ENCODE results near the gene PLCD3.

PLCD3 gene

GRCh38 chr17:45098081-45098868 is 34.0 kb downstream of the PLCD3 start:
- no peak for TF ChIP-seq CTCF (IDR thresholded peaks at IDR 0.05; ENCODE audit: borderline replicate concordance, control extremely low read depth, extremely low read depth, insufficient read depth, missing control alignments)
- in situ Hi-C loops (cut with MboI; ENCODE audit: low sequenced_read_pairs, unreplicated experiment), result no loop called here
- DNase-seq (ENCODE audit: low spot score), result no peak

DNA sequence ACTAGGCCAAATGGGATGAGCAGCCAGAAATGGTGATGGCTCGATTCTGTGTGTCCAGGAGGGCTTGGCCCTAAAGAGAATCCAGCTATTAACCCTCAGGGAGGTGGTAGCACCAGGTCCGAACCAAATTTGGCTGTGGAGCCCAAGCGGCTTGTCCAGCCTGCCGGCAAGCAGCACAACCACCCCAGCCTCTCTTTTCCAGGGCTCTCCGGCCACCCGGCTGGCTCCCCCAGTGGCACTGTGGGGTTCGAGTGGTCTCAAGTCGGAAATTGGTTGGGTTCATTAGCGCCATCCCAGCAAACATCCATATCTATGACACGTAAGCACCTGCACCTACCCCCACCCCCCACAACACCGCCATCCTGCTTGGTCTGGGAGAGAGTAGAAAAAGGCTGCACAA is 35.4 kb downstream of the PLCD3 start:
- TF ChIP-seq CTCF (IDR thresholded peaks at IDR 0.05; ENCODE audit: borderline replicate concordance, control extremely low read depth, extremely low read depth, insufficient read depth, missing control alignments), result no peak
- no peak for DNase-seq (ENCODE audit: low spot score)
- in situ Hi-C loops (cut with MboI; ENCODE audit: low sequenced_read_pairs, unreplicated experiment), result no loop called here

DNA sequence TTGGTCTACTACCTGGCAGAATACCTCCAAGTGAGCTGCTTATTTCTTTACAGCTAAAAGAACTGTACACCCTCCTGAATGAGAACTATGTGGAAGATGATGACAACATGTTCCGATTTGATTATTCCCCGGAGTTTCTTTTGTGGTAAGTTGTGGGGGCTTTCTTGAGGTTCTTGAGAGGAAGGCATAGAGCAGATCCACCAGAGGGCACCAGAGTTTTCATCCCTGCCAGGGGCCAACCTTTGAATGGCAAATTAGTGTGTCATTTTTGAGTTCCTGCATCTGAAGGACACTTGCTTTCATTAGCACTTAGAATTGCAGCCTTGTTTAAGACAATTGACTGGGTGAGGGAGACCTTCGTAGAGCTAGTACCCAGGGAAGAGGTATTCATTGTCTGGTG is 36.2 kb downstream of the PLCD3 start:
- in situ Hi-C loops (cut with MboI; ENCODE audit: low sequenced_read_pairs, unreplicated experiment), result no loop called here
- TF ChIP-seq CTCF (IDR thresholded peaks at IDR 0.05; ENCODE audit: borderline replicate concordance, control extremely low read depth, extremely low read depth, insufficient read depth, missing control alignments), result no peak
- DNase-seq (ENCODE audit: low spot score), result no peak

DNA sequence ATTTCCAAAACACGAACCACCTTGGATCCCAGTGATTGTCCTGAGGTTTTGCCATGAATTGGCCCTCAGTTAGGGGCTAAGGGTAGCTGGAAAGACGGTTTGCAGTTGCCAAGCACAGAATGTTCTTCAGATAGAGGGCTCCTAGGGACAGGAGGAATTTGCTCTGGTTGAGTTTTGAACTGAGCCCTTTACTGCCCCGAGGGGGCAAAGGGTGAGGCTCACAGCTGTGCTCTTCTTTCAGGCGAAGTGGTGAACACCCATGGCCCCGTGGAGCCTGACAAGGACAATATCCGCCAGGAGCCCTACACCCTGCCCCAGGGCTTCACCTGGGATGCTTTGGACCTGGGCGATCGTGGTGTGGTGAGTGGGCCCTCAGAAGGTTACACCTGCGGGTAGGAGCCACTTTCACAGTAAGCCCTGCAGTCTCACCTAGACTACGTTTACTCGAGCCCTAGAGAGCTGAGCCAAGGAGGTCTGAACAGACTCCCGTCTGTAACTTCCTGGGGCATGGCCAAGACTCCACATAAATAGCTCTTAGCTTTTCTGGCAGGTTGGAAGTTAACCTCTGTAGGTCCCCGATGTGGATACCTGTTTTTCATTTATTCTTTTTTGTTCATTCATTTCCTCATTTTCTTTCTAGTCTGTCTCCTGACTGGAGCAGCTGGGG is 38.7 kb downstream of the PLCD3 start:
- DNase-seq (ENCODE audit: low spot score), result no peak
- no peak for TF ChIP-seq CTCF (IDR thresholded peaks at IDR 0.05; ENCODE audit: borderline replicate concordance, control extremely low read depth, extremely low read depth, insufficient read depth, missing control alignments)
- in situ Hi-C loops (cut with MboI; ENCODE audit: low sequenced_read_pairs, unreplicated experiment), result no loop called here

DNA sequence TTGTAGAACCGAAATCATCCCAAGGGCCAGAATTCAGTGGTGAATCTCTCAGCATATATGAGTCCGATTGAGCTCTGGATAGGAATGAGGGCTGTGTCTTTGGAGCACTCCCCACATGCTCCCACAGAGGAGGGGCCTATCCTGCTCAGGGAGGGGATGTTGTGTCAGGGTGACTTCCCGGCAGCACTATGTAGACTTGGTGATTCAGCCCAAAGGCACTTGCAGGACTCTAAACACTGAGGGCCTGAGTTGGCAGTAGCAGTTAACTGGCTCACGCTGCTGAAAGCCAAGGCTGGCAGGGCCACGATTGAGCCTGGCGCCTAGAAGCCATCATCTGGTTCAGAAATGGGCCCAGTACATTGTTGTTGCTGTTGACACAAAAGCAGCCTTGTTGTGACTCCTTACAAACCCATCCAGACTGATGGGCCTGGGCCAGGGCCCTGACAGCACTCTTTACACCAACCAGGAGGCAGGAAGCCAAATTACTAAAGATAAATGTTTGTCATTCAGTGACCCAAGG is 39.3 kb downstream of the PLCD3 start:
- no peak for TF ChIP-seq CTCF (IDR thresholded peaks at IDR 0.05; ENCODE audit: borderline replicate concordance, control extremely low read depth, extremely low read depth, insufficient read depth, missing control alignments)
- in situ Hi-C loops (cut with MboI; ENCODE audit: low sequenced_read_pairs, unreplicated experiment), result no loop called here
- no peak for DNase-seq (ENCODE audit: low spot score)

DNA sequence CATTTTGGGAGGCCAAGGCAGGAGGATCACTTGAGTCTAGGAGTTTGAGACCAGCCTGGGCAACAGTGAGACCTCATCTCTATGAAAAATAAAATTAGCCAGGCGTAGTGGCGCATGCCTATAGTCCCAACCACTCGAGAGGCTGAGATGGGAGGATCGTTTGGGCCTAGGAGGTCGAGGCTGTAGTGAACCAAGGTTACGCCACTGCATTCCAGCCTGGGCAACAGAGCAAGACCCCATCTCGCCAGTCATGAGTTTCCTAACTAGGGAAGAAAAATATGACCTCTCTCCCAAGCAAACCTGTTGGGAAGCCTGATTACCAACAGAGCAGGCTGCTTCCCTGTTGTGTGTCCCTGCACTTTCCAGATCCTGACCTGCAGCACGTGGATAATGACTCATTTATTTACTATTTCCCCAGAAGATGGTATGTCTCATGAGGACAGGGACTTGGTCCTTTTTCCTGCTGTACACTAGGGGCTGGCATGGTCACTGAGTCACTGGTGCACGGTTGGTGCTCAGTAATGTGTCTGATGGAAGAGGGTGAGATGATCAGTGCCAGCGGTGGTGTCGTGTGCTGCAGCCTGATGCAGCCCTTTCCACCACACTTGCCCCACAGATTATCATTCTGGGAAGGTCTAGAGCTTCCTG is 40.4 kb downstream of the PLCD3 start:
- in situ Hi-C loops (cut with MboI; ENCODE audit: low sequenced_read_pairs, unreplicated experiment), result no loop called here
- DNase-seq (ENCODE audit: low spot score), result no peak
- no peak for TF ChIP-seq CTCF (IDR thresholded peaks at IDR 0.05; ENCODE audit: borderline replicate concordance, control extremely low read depth, extremely low read depth, insufficient read depth, missing control alignments)

Data from GM13976 (cell line).